Pulmonary artery endothelial cell (primary cell): ENCODE data around the gene CTAGE1. TPM values are rescaled to one million over a fixed set of nuclear protein-coding genes. Genes with fewer than 3 reads are reported as not detected.
"Not testable (repeated sequence)": the region's sequence is repeated elsewhere in the genome, so short reads cannot be mapped to it uniquely, and the experiment has no call there.

Experiments used
- DNase-seq: peaks from one replicate; pipeline ENCODE4 v3.0.0-alpha.2; 2011; ENCODE audit warnings: low read depth, low spot score
- total RNA-seq: library from RNA; depleted of rRNA; stranded (reverse); fragments of >200 nt; gene quantifications from 2 replicates; pipeline ENCODE4 v1.2.3, GENCODE V29; 2014

Gene CTAGE1
- total RNA-seq, 1 donor from 2014 or later: not detected

DNA sequence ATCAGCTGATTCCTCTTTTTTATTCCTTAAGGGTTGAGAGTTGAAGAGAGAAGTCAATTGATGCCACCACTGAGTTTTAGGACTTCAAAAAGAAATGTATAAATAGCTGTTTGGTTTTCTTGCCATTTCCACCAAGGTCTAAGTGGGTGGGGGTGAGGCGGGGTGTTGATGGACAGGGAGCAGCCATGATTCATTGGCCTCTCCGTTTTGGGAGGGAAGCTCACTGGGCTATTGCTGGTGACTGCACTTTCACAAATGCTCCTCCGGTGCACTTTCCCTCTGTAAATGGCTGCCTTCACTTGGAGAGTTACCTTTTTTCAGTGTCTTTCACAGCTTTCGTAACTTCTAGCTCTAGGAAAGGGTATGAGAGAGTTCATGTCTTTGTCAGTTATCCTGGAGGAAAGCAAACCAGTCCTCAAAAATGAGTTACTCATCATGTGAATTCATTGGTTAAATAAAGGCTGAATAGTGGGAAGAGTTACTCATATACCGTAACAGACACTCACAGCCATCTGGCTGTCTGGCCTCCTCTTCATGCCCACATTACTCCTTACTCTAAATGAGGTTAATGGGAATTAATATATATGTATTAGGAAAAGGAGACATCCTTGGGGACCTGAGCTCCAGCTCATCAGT lies 17.4 kb upstream of the CTAGE1 start:
- no peak for DNase-seq

DNA sequence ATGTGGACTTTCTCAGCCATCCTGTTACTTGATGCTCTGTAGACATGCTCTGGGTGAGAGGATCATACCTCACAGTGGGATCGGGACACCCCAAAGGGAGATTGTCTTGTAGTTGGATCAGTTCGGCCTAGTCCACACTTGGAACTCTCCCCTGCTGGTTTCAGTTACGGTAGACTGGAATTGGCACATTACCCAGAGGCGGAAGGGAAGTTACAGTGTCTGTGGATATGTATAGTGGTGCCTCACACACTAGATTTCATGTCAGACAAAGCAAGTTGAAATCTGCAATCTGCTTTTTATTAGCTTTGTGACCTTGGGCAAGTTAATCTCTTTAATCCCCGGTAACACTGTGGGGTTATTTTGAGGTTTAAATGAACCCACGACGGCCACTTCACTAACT lies 16.2 kb upstream of the CTAGE1 start:
- DNase-seq: no peak

DNA sequence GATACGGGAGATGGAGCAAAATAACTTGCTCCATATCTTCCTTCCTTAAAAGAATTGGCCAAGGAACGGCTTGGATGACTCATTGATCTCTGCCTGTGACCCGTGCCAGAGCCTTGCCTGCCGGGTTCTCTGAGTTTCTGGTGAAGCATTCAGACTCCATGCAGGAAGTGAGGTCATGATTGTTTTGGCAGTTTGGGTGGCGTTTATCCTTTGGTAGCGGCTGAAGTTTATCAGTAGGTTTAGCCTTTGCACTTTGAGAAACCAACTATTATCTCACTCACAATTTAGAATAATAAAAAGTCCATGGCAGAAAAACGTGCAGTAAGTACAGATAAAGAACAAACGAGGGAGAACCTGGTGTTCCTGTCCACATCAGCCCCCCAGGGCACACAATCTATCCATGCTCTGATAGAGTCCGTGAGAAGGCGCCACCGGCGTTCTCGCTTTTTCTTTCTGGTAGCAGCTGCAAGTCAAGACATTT lies 15.0 kb upstream of the CTAGE1 start:
- peak; percentile 85 for DNase-seq

DNA sequence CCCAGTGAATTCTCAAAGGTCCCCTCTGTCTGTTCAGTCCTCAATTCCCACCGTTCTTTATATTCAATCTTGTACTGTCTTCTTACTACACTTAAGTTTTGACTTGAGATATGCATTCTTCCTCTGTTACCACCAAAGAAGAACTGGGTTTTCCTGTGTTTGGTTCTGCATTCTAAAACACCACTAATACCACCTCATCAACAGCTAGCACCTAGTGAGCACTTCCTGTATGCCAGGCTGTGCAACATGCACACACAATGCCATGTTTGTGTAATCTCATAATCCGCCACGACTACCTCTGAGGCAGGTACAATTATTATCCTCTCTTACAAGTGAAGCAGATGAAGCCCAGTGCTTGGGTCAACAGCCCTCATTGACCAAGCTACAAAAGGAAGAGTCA lies 11.8 kb upstream of the CTAGE1 start:
- DNase-seq: no peak

DNA sequence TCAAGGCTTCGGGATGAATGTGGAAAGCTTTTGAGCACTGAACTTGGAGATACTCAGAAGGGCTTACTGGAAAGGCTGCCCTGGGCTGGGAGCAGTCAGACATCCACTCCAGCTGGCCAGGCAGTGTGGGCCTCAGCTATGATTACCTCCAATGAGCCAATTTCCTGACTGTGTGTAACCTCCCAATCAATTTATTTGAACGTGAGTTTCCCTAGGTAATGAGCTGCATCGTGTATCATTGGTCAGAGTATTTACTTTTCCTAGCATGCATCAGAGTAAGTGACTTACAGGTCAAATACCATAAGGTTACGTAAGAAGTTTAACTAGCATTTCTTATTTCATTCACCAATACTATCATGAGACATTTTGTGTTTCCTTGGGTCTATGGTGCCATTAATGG lies 11.0 kb upstream of the CTAGE1 start:
- no peak for DNase-seq

DNA sequence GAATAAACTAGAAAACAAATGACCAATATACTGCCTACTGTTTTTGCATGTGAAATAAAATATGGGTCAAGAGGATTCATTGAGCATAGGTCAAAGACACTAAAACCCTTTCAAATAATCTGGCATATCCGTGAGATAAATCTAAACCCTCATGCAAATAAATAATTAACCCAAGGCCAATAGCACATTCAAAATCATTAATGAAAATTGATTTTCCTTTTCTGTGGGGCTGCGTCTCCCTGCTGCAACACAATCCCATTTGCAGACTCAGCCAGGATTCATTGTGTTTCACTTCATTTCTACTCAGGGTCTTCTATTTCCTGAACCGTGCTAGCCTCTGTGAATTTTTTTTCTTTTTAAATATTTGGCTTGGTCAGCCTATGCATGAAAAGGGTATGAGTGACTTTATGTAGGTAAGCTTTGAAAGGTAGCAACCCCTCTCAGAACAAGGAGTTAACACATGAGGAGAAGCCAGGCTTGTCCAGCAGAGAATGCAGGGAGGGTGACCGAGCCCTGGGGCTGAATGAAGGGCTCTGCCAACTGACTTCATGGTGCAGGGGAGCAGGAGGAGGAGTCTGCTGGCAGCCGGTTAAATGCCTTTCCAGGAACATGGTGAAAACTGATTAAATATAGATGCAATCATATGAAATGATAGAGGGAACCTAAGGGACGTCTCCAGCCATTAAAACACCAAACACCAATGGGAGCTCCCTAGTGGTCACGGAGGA lies 10.3 kb upstream of the CTAGE1 start:
- DNase-seq: no peak

DNA sequence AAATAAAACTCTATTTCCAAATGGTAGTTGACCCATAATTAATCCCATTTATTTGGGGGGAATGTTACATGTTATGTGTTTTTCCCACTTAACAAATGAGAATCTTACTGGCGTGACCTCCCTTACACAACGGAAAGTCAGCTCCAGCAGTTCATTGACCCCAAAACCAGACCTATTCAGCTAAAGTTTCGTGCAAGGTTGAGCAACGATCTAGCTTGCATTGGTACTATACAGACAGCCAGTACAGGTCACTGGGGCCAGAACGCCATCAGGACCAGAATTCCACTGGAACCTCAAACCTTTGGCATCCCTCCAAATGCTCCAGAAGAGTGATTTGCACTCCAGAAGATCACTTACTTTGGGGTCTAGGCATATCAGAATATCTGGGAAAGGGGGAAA lies 6.8 kb upstream of the CTAGE1 start:
- no peak for DNase-seq

DNA sequence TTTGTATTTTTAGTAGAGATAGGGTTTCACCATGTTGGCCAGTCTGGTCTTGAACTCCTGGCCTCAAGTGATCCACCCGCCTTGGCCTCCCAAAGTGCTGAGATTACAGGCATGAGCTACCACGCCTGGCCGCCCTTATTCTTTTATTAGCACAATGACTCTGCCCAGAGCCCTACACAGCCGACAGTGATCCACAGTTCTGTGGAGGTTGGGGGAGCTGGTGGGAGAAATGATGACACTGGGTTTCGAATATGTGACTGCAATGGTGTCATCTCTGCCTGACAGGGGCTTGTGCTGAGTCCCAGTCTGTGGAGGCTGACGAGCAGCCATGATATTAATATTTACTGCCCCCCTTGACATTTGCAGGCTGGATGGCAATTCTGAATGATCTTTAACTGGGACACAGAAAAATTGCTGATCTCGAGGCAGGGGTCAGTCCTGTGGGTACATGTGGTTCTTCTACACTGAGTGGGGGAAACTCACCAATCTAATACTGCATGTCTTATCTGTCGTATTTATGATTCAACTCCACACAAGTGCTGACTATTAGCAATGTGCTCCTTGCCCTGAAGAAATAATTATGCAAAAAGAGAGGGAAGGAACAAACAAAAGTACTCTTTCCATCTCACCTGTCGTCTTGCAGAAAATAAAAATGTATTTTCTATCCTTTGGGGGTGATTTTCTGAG lies 6.3 kb upstream of the CTAGE1 start:
- DNase-seq: no peak

DNA sequence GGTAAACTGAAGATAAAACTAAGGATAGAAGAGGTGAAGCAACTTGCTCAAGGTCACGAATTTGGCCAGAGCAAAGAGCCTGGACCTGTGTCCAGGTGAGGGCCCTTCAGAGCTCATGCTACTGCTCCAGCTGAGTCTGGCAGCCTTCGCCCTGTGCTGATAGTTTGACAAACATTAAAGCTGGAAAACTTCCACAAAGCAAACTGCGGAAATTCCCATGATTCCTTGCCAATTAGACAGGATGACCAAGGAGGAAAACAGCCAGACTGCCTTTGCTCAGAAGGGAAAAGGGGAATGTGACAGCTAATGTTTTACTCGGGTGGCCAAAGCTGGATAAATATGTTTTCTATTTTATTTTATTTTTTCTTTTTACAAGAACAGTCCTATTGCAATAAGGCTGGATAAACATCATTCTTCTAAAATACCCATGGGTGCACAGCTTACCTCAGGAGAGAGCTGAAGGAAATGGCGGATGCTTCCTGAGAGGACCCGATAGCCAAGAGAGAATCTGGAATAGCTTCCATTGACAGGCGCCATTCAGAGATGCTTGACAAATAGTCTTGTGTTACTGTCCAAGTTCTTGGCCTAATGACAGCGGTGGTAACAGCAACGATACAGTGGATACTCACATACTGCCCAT lies 5.3 kb upstream of the CTAGE1 start:
- DNase-seq: no peak

DNA sequence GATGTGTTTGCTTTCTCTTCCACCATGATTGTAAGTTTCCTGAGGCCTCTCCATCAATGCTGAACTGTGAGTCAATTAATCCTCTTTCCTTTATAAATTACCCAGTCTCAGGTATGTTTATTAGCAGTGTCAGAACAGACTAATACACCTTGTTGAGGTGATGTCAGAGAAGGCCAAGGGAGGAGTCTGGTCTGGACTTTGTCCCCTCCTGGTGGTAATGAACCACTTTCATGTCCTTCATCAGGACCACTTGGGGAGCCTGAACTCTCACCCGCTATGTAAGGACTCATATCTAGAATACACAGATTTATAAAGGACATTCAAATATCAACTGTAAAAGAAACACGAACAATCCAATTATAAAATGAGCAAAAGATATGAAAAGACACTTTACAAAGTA lies 2.9 kb upstream of the CTAGE1 start:
- no peak for DNase-seq

DNA sequence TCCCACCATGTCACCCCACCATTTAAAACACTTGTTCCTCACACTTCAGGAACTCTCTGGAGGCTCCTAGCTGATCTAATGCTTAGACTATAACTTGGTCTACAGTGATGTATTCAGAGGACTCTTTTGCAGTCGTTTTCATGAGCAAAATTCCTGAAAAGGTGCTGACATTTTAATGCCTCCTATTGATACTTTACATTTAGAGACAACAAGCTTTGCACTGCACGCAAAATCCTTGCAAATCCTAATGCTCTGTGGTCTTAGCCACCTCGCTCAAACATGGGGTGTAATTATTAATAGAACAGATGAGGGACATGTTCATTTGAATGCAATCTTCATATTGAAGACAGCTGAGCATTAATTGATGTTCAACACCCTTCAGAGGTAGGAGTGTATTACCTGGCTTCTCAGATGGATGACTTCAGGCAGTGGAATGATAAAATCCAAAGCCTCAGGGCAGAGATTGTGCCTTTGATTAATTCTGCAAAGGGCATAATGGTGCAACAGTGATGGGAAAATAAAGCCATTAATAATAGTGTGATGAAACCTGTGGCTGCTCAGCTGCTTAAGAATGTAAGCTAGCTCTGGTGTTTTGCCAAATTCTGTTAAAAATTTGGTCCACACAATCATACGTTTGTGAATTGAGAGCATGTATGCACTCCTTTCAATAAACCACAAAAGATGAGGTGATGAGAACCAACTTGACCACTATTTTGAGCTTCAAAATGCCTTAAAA lies 5.4 kb downstream of the CTAGE1 start:
- no peak for DNase-seq

DNA sequence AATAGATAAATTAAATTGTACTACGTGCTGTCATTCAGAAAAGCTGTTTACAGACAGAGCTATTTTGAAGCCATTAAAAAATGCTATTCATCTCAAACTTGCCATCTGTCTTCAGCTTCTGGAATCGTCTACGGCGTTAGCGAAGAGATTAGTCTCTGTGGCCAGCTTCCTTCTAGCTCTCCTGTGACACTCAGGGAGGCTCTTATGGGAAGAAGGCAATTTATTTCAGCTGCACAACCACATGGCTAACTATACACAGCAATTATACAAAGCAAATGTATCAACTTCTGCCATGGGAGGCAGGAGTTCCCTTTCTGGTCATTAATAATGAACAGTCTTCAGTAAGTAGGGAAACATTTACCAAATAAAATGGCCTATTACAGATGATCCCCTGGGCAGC lies 6.3 kb downstream of the CTAGE1 start:
- no peak for DNase-seq

DNA sequence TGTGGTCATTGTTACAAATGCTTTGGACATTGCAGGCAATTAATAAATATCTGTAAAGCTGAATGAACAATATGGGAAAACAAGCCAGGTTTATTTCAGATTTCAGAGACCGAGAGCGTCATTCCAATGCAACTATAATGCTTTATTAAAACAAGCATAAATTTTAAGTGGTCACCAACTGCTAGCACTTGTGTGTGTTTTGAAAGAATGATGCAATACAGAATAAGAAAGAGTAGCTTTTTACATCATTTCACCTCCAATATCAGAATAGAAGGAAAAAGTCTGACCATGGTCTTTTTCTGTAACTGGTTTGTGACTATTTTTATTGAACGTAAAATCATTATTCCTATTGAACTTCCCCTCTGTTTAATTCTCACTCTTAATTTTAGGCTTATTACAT lies 7.6 kb downstream of the CTAGE1 start:
- no peak for DNase-seq

DNA sequence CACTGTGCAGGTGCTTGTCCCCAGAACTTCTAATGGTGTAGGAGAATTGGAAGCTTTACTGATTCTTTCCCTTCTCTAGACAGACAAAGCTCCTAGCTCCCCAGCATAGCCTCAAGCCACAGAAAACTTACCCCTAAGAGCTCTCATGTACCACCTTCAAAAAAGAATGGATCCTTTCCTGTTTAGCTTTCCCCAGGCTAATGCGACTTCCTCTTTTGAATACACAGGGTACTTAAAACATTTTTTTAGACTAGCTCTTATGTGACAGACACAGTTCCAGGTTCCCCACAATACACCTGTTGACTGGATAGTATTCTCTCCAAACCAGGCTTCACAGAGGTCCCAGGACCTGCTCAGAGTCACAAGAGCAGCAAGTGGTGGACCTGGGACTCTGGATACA lies 8.3 kb downstream of the CTAGE1 start:
- DNase-seq: no peak

DNA sequence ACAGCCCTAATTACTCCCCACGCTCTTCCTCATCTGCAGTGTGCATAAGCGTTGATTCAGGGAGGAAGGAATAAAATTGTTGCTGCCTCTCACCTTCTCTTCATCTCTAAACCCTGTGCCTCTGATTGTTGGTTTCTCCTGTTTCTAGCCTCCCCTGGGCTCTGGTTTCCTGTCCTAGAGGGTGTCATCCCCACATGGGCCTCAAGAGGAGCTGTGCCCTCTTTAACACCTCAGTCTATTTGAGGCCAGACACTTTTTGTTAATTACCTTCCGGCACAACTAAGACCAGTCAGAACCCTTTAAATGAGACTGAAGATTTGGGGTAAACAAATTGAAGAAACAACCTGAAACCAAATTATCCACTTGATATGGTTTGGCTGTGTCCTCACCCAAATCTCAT lies 9.7 kb downstream of the CTAGE1 start:
- DNase-seq: no peak

DNA sequence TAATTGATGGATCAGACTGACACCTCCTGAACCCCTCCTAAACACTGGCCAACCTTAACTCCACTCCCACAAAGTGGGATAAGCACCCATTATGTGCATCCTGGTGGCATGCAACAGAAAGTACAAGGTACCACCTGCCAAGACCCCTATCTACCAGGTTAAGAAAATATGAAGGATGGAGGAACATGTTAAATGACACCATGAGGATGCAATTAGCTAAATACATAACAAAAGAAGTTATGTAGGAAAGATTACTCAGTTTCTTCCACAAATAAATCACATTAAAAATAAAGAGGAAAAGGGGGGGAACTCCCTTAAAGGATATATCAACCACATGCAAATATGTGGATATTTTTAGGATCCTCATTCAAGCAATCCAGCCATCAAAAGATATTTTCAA lies 12.6 kb downstream of the CTAGE1 start:
- DNase-seq: no peak

DNA sequence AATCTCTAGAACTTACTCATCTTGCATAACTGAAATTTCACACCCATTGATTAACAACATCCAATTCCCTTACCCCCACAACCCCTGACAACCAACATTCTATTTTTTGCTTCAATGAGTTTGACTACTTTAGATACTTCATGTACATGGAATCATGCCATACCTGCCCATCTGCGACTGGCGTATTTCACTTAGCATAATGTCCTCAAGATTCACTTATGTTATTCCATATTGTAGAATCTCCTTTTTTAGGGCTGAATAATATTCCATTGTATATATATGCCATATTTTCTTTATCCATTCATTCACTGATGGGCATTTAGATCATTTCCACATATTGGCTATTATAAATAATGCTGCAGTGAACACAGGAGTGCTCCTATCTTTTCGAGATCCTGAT lies 13.8 kb downstream of the CTAGE1 start:
- DNase-seq: no peak

DNA sequence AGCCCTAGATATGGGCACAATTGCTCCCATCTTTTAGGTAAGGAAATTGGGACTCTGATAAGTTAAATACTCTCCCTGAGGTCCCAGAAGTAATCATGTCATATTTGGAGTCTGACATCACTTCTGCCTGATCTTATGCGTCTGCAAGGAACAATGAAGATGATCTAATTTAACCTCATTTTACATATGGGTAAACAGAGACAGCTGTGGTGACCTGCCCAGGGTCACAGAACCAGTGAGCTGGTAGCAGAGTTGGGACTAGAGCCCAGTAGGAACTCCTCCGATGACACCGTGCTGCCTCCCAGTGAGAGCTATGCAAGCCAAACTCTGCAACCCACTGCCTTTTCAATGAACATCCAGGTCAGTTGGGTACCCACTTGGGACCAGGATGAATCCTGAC lies 17.8 kb downstream of the CTAGE1 start:
- DNase-seq: peak; percentile 10

DNA sequence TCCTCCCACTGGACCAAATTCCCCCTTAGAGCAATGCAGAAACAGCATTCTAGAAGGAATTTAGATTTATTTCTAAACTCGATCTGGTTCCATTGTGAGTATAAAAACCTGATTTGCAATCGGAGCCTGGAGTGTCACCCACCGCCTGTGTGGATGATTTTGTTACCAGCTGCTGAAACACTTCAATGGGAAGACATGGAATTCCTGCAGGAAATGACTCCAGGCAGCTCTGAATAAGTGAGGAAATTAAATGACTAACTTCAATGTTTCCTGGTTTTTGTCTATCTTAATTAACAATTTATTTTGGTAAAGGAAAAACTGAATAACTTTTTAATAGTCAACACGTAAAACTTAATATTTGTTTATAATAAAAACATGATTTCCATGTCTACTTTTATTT lies 19.3 kb downstream of the CTAGE1 start:
- DNase-seq: peak; percentile 67

DNA sequence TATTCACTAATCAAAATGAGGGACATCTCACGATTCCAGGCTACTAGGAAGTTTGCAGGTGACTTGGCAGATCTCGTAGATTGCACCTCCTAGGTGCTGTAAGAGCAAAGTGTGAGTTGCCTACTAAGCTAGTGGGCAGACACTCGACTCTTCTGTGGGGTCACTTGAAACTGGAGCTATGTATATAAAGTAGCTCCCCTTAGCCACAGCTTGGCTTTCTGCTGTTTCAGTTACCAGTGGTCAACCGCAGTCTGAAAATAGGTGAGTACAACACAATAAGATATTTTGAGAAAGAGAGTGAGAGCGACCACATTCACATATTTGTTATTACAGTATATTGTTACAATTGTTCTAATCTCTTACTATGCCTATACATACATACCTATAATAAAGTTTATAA lies 23.3 kb downstream of the CTAGE1 start:
- no peak for DNase-seq

DNA sequence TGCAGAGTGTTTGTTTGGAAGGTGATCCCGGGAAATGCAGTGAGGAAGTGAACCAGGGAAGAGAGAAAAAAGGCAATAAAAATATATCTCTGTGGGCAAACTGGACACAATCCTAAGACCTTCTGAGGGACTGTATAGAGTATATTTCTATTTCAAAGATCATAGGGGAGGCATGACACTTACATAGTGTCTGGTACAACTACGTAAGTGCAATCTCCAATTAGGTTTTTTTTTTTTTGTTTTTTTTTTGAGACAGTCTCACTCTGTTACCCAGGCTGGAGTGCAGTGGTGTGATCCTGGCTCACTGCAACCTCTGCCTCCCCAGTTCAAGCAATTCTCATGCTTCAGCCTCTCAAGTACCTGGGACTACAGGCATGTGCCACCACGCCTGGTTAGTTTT lies 24.6 kb downstream of the CTAGE1 start:
- not testable (repeated sequence) for DNase-seq
